ENCODE results near the gene CBFA2T3.

DNA sequence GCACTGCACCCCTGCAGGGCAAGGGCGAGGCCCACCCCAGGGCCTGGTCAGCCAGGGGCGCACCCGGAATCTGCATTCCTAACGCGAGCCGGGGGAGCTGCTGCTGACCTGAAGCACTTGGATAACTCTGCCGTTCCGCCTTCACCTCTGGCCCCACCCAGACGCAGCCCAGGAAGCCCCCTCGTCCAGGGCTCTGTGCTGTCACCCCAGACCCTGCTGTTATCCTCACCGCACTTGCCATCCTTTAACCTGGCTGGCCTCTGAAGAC, 97.3 kb downstream of the CBFA2T3 start:
- TF ChIP-seq POLR2AphosphoS5 (IDR thresholded peaks at IDR 0.05), result no peak
- TF ChIP-seq, protein P1, sequence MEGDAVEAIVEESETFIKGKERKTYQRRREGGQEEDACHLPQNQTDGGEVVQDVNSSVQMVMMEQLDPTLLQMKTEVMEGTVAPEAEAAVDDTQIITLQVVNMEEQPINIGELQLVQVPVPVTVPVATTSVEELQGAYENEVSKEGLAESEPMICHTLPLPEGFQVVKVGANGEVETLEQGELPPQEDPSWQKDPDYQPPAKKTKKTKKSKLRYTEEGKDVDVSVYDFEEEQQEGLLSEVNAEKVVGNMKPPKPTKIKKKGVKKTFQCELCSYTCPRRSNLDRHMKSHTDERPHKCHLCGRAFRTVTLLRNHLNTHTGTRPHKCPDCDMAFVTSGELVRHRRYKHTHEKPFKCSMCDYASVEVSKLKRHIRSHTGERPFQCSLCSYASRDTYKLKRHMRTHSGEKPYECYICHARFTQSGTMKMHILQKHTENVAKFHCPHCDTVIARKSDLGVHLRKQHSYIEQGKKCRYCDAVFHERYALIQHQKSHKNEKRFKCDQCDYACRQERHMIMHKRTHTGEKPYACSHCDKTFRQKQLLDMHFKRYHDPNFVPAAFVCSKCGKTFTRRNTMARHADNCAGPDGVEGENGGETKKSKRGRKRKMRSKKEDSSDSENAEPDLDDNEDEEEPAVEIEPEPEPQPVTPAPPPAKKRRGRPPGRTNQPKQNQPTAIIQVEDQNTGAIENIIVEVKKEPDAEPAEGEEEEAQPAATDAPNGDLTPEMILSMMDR (IDR thresholded peaks at IDR 0.05 in 8 of 11, conservative IDR thresholded peaks at IDR 0.05 in 3 of 11), result no peak
- no peak for TF ChIP-seq POLR2A (IDR thresholded peaks at IDR 0.05)

All from spleen (tissue), 7 donors.